Measurements from ENCODE around the gene ZNF688. TPM values are rescaled to one million over a fixed set of nuclear protein-coding genes. Genes with fewer than 3 reads are reported as not detected.

ZNF688 gene
- total and polyA plus RNA-seq, 2 experiments from 2014 or later, result 4.0 to 4.4 TPM

DNA sequence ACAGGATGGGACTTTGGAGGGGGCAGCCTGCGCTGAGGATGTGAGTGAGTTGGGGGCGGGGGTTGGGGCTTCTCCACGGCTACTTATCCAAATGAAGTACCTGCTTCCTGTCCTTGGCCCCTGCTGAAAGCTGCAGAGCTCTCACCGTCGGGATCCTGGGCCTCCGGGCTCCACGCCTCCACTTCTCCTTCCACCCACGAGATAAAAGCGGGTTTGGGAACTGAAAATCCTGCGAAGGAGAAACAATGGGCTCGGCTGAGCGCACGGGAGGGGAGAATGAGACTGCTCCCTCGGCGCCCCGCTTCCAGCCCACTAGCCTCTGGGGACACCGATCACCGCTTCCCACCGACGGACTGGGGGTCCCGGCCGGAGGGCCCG, 13.5 kb upstream of the ZNF688 start:
- peak overlapping the region; percentile 82 for H3K4me3 Mint-ChIP-seq
- Histone ChIP-seq H3K4me1 (ENCODE audit: insufficient read depth) (peaks cover 3% of the 10 kb centered on the region; the same call in 1 of the 2 replicates), H2AFZ (peak overlapping the region; percentile 3; the same call in 1 of the 2 replicates), H4K20me1 (replicated peaks; ENCODE audit: insufficient read depth) (no peaks in the 10 kb centered on the region), H3K36me3 (ENCODE audit: insufficient read depth) (no peaks in the 10 kb centered on the region; the same call in 1 of the 2 replicates), H3K9me2 (ENCODE audit: insufficient read depth) (no peaks in the 10 kb centered on the region), H3F3A (replicated peaks; ENCODE audit: low read depth) (0 out of 2 replicates have a peak, but pooled peaks cover 4% of the 10 kb centered on the region), H3K4me3 (peak overlapping the region; percentile 64), H3K4me2 (peak overlapping the region; percentile 75), H3K27ac (ENCODE audit: low read depth) (peak overlapping the region; percentile 78; the same call in 1 of the 2 replicates), H3K79me2 (replicated peaks; ENCODE audit: insufficient read depth) (peaks cover 33% of the 10 kb centered on the region), H3K27me3 (ENCODE audit: insufficient read depth) (no peaks in the 10 kb centered on the region)
- peaks cover 7% of the 10 kb centered on the region for H3K27me3 Mint-ChIP-seq (ENCODE audit: insufficient read depth, low read depth, poor library complexity)
- peaks cover 2% of the 10 kb centered on the region; the same call in 1 of the 3 replicates for H3K9me3 Mint-ChIP-seq
- H3K4me1 Mint-ChIP-seq, result no peaks in the 10 kb centered on the region; the same call in 2 of the 3 replicates
- peak overlapping the region; percentile 53; the same call in 1 of the 2 replicates for H3K27ac Mint-ChIP-seq
- ATAC-seq (peak; percentile 61), DNase-seq (ENCODE audit: low spot score) (peak; percentile 70)
- TF ChIP-seq EZH2phosphoT487 (IDR thresholded peaks at IDR 0.05; ENCODE audit: unreplicated experiment), result no peak
- TF ChIP-seq POLR2AphosphoS5 (IDR thresholded peaks at IDR 0.05; ENCODE audit: low read depth), result peak; percentile 32; the same call in 1 of the 2 replicates
- H3K36me3 Mint-ChIP-seq (ENCODE audit: low read depth), result peaks cover 60% of the 10 kb centered on the region

DNA sequence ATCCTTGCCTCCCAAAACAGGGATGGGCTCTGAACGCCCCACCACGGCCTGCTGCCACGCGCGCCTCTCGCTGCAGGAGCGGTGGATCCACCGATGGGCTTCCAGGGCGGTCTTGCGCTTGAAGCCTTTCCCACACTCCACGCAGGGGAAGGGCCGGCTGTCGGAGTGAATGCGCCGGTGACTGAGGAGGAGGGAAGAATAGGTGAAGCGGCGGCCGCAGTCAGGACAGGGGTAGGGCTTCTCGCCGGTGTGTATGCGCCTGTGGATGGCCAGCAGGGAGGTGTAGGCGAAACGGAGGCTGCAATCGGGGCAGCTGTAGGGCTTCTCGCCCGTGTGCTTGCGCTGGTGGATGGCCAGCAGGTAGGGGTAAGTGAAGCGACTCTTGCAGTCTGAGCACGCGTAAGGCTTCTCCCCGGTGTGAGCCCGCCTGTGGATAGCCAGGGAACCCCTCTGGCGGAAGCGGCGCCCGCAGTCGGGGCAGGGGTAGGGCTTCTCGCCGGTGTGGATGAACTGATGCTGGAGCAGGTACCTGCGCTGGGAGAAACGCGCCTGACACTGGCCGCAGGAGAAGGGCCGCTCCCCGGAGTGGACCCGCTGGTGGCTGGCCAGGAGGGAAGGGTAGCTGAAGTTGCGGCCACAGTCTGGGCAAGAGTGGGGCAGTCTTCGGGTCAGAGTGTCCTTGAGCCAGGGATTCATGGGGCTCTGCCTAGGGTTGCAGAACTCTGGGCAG, 11.3 kb upstream of the ZNF688 start:
- 0 out of 2 replicates have a peak, but pooled peaks cover 4% of the 10 kb centered on the region for H3F3A ChIP-seq (replicated peaks; ENCODE audit: low read depth)
- H3K27ac ChIP-seq (ENCODE audit: low read depth), result no peak overlapping the region
- no peak overlapping the region for H3K4me2 ChIP-seq
- Mint-ChIP-seq H3K9me3 (peaks cover 2% of the 10 kb centered on the region; the same call in 1 of the 3 replicates), H3K4me3 (no peak overlapping the region), H3K27ac (no peak overlapping the region), H3K36me3 (ENCODE audit: low read depth) (peaks cover 68% of the 10 kb centered on the region), H3K4me1 (no peaks in the 10 kb centered on the region; the same call in 2 of the 3 replicates), H3K27me3 (ENCODE audit: insufficient read depth, low read depth, poor library complexity) (peaks cover 7% of the 10 kb centered on the region)
- no peaks in the 10 kb centered on the region for H3K27me3 ChIP-seq (ENCODE audit: insufficient read depth)
- H3K36me3 ChIP-seq (ENCODE audit: insufficient read depth), result no peaks in the 10 kb centered on the region; the same call in 1 of the 2 replicates
- H4K20me1 ChIP-seq (replicated peaks; ENCODE audit: insufficient read depth), result peaks cover 7% of the 10 kb centered on the region; the same call in 1 of the 2 replicates
- no peak for ATAC-seq
- no peak for DNase-seq (ENCODE audit: low spot score)
- H3K9me2 ChIP-seq (ENCODE audit: insufficient read depth), result no peaks in the 10 kb centered on the region
- no peak overlapping the region for H3K4me3 ChIP-seq
- no peak overlapping the region for H2AFZ ChIP-seq
- H3K79me2 ChIP-seq (replicated peaks; ENCODE audit: insufficient read depth), result peaks cover 33% of the 10 kb centered on the region
- peaks cover 3% of the 10 kb centered on the region; the same call in 1 of the 2 replicates for H3K4me1 ChIP-seq (ENCODE audit: insufficient read depth)
- TF ChIP-seq ZNF114 (CRISPR knock-in tag; IDR thresholded peaks at IDR 0.05) (no peak), POLR2AphosphoS5 (IDR thresholded peaks at IDR 0.05; ENCODE audit: low read depth) (no peak), JUNB (IDR thresholded peaks at IDR 0.05; ENCODE audit: unreplicated experiment) (no peak), ZNF331 (CRISPR knock-in tag; IDR thresholded peaks at IDR 0.05; ENCODE audit: low read depth) (no peak), EZH2 (IDR thresholded peaks at IDR 0.05; ENCODE audit: low read depth, unreplicated experiment) (no peak), NANOG (IDR thresholded peaks at IDR 0.05; ENCODE audit: borderline replicate concordance) (no peak), STAT1 (IDR thresholded peaks at IDR 0.05; ENCODE audit: unreplicated experiment) (no peak), EZH2phosphoT487 (IDR thresholded peaks at IDR 0.05; ENCODE audit: unreplicated experiment) (no peak)
- TF ChIP-seq, protein P1, sequence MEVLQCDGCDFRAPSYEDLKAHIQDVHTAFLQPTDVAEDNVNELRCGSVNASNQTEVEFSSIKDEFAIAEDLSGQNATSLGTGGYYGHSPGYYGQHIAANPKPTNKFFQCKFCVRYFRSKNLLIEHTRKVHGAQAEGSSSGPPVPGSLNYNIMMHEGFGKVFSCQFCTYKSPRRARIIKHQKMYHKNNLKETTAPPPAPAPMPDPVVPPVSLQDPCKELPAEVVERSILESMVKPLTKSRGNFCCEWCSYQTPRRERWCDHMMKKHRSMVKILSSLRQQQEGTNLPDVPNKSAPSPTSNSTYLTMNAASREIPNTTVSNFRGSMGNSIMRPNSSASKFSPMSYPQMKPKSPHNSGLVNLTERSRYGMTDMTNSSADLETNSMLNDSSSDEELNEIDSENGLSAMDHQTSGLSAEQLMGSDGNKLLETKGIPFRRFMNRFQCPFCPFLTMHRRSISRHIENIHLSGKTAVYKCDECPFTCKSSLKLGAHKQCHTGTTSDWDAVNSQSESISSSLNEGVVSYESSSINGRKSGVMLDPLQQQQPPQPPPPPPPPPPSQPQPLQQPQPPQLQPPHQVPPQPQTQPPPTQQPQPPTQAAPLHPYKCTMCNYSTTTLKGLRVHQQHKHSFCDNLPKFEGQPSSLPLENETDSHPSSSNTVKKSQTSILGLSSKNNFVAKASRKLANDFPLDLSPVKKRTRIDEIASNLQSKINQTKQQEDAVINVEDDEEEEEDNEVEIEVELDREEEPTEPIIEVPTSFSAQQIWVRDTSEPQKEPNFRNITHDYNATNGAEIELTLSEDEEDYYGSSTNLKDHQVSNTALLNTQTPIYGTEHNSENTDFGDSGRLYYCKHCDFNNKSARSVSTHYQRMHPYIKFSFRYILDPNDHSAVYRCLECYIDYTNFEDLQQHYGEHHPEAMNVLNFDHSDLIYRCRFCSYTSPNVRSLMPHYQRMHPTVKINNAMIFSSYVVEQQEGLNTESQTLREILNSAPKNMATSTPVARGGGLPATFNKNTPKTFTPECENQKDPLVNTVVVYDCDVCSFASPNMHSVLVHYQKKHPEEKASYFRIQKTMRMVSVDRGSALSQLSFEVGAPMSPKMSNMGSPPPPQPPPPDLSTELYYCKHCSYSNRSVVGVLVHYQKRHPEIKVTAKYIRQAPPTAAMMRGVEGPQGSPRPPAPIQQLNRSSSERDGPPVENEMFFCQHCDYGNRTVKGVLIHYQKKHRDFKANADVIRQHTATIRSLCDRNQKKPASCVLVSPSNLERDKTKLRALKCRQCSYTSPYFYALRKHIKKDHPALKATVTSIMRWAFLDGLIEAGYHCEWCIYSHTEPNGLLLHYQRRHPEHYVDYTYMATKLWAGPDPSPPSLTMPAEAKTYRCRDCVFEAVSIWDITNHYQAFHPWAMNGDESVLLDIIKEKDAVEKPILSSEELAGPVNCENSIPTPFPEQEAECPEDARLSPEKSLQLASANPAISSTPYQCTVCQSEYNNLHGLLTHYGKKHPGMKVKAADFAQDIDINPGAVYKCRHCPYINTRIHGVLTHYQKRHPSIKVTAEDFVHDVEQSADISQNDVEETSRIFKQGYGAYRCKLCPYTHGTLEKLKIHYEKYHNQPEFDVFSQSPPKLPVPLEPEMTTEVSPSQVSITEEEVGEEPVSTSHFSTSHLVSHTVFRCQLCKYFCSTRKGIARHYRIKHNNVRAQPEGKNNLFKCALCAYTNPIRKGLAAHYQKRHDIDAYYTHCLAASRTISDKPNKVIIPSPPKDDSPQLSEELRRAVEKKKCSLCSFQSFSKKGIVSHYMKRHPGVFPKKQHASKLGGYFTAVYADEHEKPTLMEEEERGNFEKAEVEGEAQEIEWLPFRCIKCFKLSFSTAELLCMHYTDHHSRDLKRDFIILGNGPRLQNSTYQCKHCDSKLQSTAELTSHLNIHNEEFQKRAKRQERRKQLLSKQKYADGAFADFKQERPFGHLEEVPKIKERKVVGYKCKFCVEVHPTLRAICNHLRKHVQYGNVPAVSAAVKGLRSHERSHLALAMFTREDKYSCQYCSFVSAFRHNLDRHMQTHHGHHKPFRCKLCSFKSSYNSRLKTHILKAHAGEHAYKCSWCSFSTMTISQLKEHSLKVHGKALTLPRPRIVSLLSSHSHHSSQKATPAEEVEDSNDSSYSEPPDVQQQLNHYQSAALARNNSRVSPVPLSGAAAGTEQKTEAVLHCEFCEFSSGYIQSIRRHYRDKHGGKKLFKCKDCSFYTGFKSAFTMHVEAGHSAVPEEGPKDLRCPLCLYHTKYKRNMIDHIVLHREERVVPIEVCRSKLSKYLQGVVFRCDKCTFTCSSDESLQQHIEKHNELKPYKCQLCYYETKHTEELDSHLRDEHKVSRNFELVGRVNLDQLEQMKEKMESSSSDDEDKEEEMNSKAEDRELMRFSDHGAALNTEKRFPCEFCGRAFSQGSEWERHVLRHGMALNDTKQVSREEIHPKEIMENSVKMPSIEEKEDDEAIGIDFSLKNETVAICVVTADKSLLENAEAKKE (CRISPR knock-in tag; IDR thresholded peaks at IDR 0.05), result no peak
- TF ChIP-seq, protein P2, sequence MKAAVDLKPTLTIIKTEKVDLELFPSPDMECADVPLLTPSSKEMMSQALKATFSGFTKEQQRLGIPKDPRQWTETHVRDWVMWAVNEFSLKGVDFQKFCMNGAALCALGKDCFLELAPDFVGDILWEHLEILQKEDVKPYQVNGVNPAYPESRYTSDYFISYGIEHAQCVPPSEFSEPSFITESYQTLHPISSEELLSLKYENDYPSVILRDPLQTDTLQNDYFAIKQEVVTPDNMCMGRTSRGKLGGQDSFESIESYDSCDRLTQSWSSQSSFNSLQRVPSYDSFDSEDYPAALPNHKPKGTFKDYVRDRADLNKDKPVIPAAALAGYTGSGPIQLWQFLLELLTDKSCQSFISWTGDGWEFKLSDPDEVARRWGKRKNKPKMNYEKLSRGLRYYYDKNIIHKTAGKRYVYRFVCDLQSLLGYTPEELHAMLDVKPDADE (IDR thresholded peaks at IDR 0.05), result no peak

All from GM23338 (cell line).